Hypothalamus (tissue), 51 donors: Measurements from ENCODE around the gene CFAP298.
"Not testable (repeated sequence)": the region's sequence is repeated elsewhere in the genome, so short reads cannot be mapped to it uniquely, and the experiment has no call there.

Source experiments
- DNase-seq, 51 donors: peaks; one replicate each; lab custom pipeline; 2025; lab: John Stamatoyannopoulos, UW

CFAP298 gene

DNA sequence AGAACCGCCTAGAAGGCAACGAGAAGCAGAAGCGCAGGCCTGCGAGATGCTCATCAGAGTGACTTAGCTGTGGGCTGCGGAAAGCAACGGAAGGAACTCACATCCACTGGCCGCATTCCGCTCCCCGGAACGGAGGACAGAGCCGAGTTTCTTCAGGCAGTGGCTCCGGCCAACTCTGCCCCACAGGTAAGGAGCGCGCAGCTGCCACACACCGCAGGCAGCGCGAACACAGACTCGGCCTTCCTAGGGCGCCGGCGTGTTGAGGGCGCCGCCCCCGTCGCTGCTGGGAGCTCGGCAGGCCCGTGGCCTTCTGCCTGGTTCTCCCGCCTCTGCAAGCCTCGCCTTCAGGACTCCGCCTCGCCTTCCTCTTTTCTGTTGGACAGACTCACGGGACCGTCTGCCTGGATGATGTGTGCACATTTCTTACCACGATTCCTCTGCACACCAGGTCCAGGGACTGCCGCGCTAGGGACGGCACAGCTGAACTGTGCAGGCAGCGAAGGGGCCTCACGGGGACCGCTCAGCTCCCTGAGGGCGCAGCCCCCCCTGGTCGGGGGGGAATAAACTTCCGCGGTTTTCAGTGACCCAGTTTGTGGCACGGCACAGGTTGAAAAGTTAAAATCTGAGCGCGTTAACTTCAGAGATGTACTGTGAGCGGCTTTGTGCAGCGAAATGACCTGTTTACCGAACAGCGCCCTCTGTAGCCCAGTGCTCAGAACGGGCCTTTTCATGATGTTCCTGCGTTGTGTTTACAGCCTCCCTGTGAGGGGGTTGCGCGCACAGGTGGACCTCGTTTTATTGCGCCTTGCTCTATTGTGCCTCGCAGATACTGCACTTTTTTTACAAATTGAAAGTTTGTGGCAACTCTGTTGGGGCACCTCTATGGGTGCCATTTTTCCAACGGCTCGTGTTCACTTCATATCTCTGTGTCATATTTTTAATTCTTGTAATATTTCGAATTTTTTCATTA is 42.6 kb downstream of the CFAP298 start:
- peak in 46 of 51 donors; percentile 8 to 79 (median 48) for DNase-seq

DNA sequence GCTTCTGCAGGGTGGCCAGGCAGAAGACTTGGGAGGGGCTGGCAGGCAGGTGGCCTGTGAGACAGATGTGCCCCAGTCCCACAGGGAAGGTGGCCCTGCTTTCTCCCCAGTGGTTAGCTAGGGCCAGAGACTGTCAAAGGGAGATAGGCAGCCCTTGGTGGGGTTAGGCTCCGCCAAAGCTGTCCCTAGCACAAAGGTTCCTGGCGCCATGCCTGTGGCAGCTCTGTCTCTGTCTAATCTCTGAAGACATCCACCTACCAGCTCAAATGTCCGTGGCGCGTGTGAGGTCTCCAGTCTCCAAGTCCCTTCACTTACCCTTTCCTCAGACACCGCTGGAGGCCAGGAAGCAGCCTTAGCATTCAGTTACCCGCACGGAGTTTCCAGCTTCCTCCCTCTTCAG is 44.6 kb downstream of the CFAP298 start:
- no peak for DNase-seq

DNA sequence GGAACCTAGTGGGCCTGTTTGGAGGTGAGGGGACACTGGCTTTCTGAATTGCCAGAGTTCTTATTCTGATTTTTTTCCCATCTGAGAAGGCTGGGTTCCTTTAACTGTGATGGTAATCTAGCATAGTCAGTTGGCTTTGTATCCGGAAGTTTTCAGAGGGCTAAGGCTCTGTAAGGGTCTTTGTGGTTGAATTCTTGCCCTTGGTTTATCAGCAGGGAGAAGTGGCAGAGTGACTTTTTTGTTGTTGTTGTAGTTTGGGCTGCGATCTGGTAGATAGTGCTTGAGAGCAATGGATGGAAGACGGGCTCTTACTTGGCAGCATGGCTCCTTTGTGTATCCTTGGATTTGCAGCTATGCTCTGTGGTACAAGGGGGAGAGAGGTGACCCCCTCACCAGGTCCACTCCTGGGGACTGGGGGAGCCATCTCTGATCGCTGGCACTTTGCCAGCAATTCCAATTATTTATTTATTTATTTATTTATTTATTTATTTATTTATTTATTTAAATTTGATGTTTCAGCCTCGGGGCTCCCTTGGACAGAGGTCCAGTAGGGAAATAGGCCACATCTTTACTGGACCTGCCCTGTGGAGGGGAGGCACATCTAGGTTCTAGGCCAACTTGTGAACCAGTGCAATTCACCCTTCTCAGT is 45.3 kb downstream of the CFAP298 start:
- no peak for DNase-seq

DNA sequence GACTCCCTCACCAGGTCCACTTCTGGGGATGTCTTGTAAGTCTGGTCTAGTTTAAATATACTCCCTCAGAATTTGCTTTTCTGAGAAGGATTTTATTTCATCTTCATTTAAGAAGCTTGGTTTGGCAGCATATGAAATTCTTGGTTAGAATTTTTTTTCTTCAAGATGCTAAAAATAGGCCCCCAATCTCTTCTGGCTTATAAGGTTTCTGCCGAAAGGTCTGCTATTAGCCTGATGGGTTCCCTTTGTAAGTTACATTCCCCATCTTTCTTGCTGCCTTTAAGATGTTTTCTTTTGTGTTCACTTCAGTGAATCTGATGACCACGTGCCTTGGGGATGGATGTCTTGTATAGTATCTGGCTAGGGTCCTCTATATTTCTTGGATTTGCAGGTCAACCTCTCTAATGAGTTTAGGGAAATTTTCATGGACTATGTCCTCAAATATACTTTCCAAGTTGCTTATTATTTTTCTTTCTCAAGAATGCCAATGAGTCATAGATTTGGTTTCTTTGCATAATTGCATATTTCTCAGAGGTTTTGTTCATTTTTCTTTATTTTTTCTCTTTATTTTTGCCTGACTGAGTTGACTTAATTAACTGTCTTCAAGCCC is 46.2 kb downstream of the CFAP298 start:
- no peak for DNase-seq

DNA sequence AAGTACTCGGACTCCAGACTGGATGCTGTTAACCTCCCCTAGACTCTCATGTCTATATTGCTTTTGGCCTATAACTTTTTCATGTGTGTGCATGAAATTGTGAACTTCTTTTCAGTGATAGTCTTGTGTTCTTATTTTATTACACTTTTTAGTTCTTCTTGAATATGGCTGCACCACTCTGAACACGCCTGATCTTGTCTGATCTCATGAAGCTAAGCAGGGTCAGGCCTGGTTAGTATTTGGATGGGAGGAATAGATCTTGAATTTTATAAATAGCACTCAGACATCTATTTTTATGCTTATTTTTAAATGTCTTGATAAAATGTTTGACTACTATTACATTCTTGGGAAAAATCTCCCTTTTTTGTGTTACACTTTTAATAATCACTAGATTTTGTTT is 49.3 kb downstream of the CFAP298 start:
- DNase-seq = no peak

DNA sequence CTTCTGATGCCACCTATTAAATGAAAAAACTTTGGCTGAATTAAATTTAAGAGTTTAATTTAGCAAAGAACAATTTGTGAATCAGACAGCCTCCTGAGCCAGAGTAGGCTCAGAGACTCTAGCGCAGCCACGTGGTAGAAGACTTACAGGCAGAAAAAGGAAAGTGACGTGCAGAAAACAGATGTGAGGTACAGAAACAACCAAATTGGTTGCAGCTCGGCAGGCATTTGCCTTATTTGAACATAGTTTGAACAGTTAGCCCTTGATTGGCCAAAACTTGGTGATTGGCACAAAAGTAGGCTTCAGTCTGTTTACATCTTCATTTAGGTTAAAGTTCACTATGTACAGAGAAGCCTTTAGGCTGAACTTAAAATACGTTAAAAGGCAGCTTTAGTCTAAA is 49.8 kb downstream of the CFAP298 start:
- peak in 3 of 51 donors; percentile 4 to 22 (median 9) for DNase-seq

DNA sequence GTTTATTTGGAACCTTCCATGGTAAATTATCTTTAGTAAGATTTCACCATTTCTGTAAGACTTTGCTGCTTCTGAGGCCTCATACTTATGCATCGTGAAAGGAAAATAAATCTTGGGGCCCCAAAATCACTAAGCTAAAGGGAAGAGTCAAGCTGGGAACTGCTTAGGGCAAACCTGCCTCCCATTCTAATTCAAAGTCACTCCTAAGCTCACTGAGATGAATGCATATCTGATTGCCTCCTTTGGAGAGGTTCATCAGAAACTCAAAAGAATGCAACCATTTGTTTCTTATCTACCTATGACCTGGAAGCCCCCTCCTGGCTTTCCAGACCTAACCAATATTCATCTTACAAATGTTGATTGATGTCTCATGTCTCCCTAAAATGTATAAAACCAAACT is 50.7 kb downstream of the CFAP298 start:
- DNase-seq = not testable (repeated sequence)

DNA sequence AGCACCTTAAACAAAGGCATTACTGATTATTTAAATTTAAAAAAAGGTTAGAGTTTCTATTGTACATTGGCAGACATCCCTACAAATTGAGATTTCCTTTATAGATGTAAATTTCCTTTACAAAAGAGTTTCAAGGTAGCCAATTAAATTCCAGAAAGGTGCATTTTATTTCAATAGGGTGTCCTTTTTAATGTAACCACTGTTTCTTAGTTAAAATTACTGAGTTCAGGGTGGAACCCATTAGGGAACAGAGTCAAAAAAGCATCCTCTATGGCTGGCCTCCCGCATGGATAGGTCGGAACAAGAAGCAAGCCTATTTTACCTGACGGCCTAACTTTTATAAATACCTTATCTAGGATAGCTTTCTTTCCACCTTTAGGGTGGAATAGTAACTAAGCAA is 51.3 kb downstream of the CFAP298 start:
- no peak for DNase-seq

DNA sequence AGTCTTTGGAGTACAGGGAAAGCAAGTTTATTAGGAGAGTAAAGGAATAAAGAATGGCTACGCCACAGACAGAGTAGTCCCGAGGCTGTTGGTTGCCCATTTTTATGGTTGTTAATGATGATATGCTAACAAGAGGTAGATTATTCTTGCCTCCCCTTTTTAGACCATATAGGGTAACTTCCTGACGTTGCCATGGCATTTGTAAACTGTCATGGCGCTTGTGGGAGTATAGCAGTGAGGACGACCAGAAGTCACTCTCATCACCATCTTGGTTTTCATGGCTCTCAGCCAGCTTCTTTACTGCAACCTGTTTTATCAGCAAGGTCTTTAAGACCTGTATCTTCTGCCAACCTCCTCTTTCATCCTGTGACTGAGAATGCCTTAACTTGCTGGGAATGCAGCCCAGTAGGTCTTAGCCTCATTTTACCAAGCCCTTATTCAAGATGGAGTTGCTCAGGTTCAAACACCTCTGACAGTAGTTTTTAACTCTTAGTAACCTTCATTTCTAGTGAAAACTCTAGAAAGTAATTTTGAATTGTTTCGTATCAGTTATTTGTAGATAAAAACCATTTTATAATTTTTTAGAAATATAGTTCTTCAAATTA is 53.1 kb downstream of the CFAP298 start:
- no peak for DNase-seq

DNA sequence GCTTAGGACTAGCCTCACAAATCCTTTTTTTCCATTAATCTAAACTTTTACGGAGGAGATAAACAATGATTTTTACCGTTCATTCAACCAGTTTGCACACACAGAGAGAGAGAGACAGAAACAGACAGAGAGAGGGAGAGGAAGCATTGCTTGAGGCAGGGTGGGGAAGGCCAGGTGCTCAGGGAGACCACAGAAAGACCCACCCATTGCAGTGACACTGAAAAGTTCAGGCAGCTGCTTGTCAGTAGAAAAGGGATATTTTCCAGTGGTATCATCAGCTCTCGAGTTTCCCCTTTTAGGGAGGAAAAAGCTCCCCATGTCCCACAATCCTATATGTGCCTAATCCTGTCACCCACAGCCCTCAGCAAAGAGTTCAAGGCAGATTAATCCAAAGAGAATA is 54.1 kb downstream of the CFAP298 start:
- no peak for DNase-seq

DNA sequence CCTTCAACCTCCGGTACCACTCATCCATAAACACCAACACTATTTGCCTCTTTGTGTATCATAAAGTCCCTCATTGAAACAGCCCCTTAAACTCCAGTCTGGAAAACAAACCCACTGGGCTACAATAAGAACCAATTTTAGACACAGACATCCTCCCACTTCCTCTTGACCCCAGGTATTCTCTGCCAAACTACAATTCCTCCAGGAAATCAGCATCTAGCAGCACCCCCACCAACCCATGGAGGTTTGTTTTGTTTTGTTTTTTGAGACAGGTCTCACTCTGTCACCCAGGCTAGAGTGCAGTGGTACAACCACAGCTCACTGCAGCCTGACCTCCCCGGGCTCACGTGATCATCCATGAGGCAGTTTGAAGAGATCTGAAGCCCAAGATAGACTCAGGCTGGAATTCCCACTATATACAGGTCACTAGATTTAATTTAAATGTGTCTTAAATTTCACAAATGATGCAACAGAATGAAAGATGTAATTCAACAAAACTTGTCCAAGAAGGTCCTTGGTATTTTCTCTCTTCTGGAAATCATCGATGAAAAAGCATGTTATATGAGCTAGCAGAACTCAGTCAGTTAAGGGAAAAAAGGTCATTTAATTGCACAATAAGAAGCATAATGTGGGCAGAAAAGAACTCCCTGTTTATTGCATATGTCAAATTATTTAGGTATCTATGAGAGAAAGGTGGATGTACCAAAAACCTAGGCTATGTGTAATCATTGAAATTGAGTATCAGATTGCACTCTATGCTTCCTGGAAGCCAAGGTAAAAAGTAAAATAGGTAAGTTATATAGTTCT is 57.1 kb downstream of the CFAP298 start:
- DNase-seq = no peak

DNA sequence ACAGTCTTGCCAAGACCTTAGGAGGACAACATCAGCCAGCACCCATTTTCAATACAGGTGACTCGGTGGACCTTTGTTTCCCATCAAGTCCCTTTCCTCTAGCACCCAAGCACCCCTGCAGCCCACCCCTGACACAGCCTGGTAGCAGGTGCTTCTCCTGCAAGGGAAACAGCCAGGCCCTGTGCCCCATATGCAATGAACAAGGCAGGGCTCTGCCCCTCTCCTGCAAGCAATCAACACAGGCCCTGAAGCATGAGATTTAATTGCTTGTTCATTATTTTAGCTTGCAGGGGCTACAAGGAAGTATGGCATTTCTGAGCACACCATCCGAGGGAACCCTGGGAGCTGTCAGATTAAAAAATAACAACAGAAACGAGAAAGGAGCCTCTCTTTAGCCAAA is 62.3 kb downstream of the CFAP298 start:
- DNase-seq = no peak

DNA sequence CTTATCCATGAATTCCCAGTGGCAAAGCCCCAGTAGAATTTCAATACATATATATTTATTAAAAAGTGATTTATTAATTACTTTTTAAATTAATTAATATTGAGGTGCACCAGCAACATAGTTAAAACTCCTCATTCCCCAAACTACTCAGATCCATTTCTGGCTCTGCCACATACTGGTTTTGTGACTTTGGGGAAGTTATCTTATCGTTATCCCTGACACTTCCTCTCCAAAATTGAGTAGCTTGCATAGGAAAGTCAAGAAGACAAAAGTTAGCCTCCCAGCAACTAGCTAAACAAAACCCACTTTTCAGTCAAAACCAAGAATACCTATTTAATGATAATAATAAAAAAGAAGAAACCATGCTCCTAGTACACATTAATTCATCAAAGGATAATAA is 62.7 kb downstream of the CFAP298 start:
- no peak for DNase-seq
